ENCODE measurements around the gene CRYBG2. TPM values are rescaled to one million over a fixed set of nuclear protein-coding genes. Genes with fewer than 3 reads are reported as not detected.
"Not testable (repeated sequence)": the region's sequence is repeated elsewhere in the genome, so short reads cannot be mapped to it uniquely, and the experiment has no call there.

The CRYBG2 gene
- polyA plus RNA-seq, 1 donor (not counting 4 experiments of a cell fraction or from before 2014, with no cell fraction given): 7.9 TPM

GRCh38 chr1:26376050-26376449, 22.1 kb upstream of the CRYBG2 start:
- no peaks in the 10 kb centered on the region for H3K27me3 ChIP-seq (ENCODE audit: control insufficient read depth, extremely low read depth, insufficient read depth, low read length)
- dilution Hi-C loops (cut with MboI; ENCODE audit: extremely low pct_ligation_motif_present, low sequenced_read_pairs): no loop called here
- H3K36me3 ChIP-seq (ENCODE audit: control insufficient read depth in 2 of 2, extremely low read depth in 1 of 2, insufficient read depth in 2 of 2, low read length in 2 of 2): no peaks in the 10 kb centered on the region
- H3K4me2 ChIP-seq (ENCODE audit: control insufficient read depth, extremely low read depth, insufficient read depth, low read depth, low read length): no peak overlapping the region
- peaks cover 30% of the 10 kb centered on the region for H3K4me1 ChIP-seq (ENCODE audit: control insufficient read depth, extremely low read depth, insufficient read depth, low read length)
- TF ChIP-seq CTCF (optimal IDR thresholded peaks at IDR 0.05 in 1 of 3, IDR thresholded peaks at IDR 0.05 in 1 of 3, conservative IDR thresholded peaks at IDR 0.05 in 1 of 3; ENCODE audit: extremely low read depth in 1 of 3, insufficient read depth in 2 of 3, low read length in 3 of 3) (no peak), EZH2 (IDR thresholded peaks at IDR 0.05; ENCODE audit: low read length) (no peak)
- no peaks in the 10 kb centered on the region for H3K9me1 ChIP-seq (ENCODE audit: control insufficient read depth, extremely low read depth, insufficient read depth, low read length)
- FAIRE-seq (no peak), DNase-seq (ENCODE audit: low read depth, low spot score) (no peak)
- no peak overlapping the region for H3K4me3 ChIP-seq (ENCODE audit: control insufficient read depth in 2 of 3, extremely low read depth in 1 of 3, insufficient read depth in 2 of 3, low read depth in 1 of 3, low read length in 3 of 3)
- no peak overlapping the region for H3K27ac ChIP-seq (ENCODE audit: control insufficient read depth, insufficient read depth, low read length)
- H3K9me3 ChIP-seq (ENCODE audit: control insufficient read depth, low read depth, low read length): peaks cover 3% of the 10 kb centered on the region
- no peaks in the 10 kb centered on the region for H4K20me1 ChIP-seq (ENCODE audit: control insufficient read depth, extremely low read depth, insufficient read depth, low read length)
- H2AFZ ChIP-seq (ENCODE audit: control insufficient read depth, low read length): no peak overlapping the region
- no peak overlapping the region for H3K9ac ChIP-seq (ENCODE audit: control insufficient read depth, extremely low read depth, insufficient read depth, low read length)
- H3K79me2 ChIP-seq (ENCODE audit: control insufficient read depth, insufficient read depth, low read length): no peaks in the 10 kb centered on the region

- Histone ChIP-seq H3K36me3 (ENCODE audit: control insufficient read depth in 2 of 2, extremely low read depth in 1 of 2, insufficient read depth in 2 of 2, low read length in 2 of 2) (no peaks in the 10 kb centered on the region), H4K20me1 (ENCODE audit: control insufficient read depth, extremely low read depth, insufficient read depth, low read length) (no peaks in the 10 kb centered on the region), H2AFZ (ENCODE audit: control insufficient read depth, low read length) (peak overlapping the region; percentile 37), H3K9me1 (ENCODE audit: control insufficient read depth, extremely low read depth, insufficient read depth, low read length) (no peaks in the 10 kb centered on the region), H3K4me1 (ENCODE audit: control insufficient read depth, extremely low read depth, insufficient read depth, low read length) (peaks cover 30% of the 10 kb centered on the region), H3K79me2 (ENCODE audit: control insufficient read depth, insufficient read depth, low read length) (no peaks in the 10 kb centered on the region), H3K27me3 (ENCODE audit: control insufficient read depth, extremely low read depth, insufficient read depth, low read length) (no peaks in the 10 kb centered on the region), H3K4me2 (ENCODE audit: control insufficient read depth, extremely low read depth, insufficient read depth, low read depth, low read length) (no peak overlapping the region), H3K27ac (ENCODE audit: control insufficient read depth, insufficient read depth, low read length) (no peak overlapping the region), H3K9me3 (ENCODE audit: control insufficient read depth, low read depth, low read length) (peaks cover 3% of the 10 kb centered on the region), H3K4me3 (ENCODE audit: control insufficient read depth in 2 of 3, extremely low read depth in 1 of 3, insufficient read depth in 2 of 3, low read depth in 1 of 3, low read length in 3 of 3) (no peak overlapping the region), H3K9ac (ENCODE audit: control insufficient read depth, extremely low read depth, insufficient read depth, low read length) (no peak overlapping the region)
- dilution Hi-C loops (cut with MboI; ENCODE audit: extremely low pct_ligation_motif_present, low sequenced_read_pairs): no loop called here
- no peak for DNase-seq (ENCODE audit: low read depth, low spot score)
- FAIRE-seq: no peak
- TF ChIP-seq CTCF (optimal IDR thresholded peaks at IDR 0.05 in 1 of 3, IDR thresholded peaks at IDR 0.05 in 1 of 3, conservative IDR thresholded peaks at IDR 0.05 in 1 of 3; ENCODE audit: extremely low read depth in 1 of 3, insufficient read depth in 2 of 3, low read length in 3 of 3) (no peak), EZH2 (IDR thresholded peaks at IDR 0.05; ENCODE audit: low read length) (no peak)
Measured at GRCh38 chr1:26375081-26375480, 21.2 kb upstream of the CRYBG2 start.

- peak; percentile 72 for FAIRE-seq
- dilution Hi-C loops (cut with MboI; ENCODE audit: extremely low pct_ligation_motif_present, low sequenced_read_pairs); H3K9me3 ChIP-seq (ENCODE audit: control insufficient read depth, low read depth, low read length); H3K27ac ChIP-seq (ENCODE audit: control insufficient read depth, insufficient read depth, low read length); H3K79me2 ChIP-seq (ENCODE audit: control insufficient read depth, insufficient read depth, low read length); H3K9ac ChIP-seq (ENCODE audit: control insufficient read depth, extremely low read depth, insufficient read depth, low read length); H3K36me3 ChIP-seq (ENCODE audit: control insufficient read depth in 2 of 2, extremely low read depth in 1 of 2, insufficient read depth in 2 of 2, low read length in 2 of 2); H2AFZ ChIP-seq (ENCODE audit: control insufficient read depth, low read length); H3K4me2 ChIP-seq (ENCODE audit: control insufficient read depth, extremely low read depth, insufficient read depth, low read depth, low read length); DNase-seq (ENCODE audit: low read depth, low spot score); H4K20me1 ChIP-seq (ENCODE audit: control insufficient read depth, extremely low read depth, insufficient read depth, low read length); H3K9me1 ChIP-seq (ENCODE audit: control insufficient read depth, extremely low read depth, insufficient read depth, low read length); H3K4me3 ChIP-seq (ENCODE audit: control insufficient read depth in 2 of 3, extremely low read depth in 1 of 3, insufficient read depth in 2 of 3, low read depth in 1 of 3, low read length in 3 of 3); H3K27me3 ChIP-seq (ENCODE audit: control insufficient read depth, extremely low read depth, insufficient read depth, low read length): not testable (repeated sequence)
- peaks cover 30% of the 10 kb centered on the region for H3K4me1 ChIP-seq (ENCODE audit: control insufficient read depth, extremely low read depth, insufficient read depth, low read length)
Measured at GRCh38 chr1:26374361-26374760, 20.4 kb upstream of the CRYBG2 start.
